ENCODE measurements around the gene TYW1B. TPM values are rescaled to one million over a fixed set of nuclear protein-coding genes. Genes with fewer than 3 reads are reported as not detected.
"Not testable (repeated sequence)": the region's sequence is repeated elsewhere in the genome, so short reads cannot be mapped to it uniquely, and the experiment has no call there.

Gene TYW1B
- total RNA-seq, 1 donor from 2014 or later: 2.0 TPM

GRCh38 chr7:72837291-72837690 is 9.3 kb upstream of the TYW1B start:
- H3K9ac ChIP-seq (ENCODE audit: low read length); H3K27ac ChIP-seq (ENCODE audit: low read depth, low read length); H2AFZ ChIP-seq (ENCODE audit: low read depth, low read length); H3K27ac Mint-ChIP-seq (ENCODE audit: unreplicated experiment); H3K9me3 ChIP-seq (ENCODE audit: insufficient read depth, low read depth, low read length); H3K27me3 ChIP-seq (ENCODE audit: insufficient read depth, low read length); DNase-seq (ENCODE audit: low read depth); FAIRE-seq; H3K4me3 ChIP-seq (ENCODE audit: insufficient read depth, low read depth, low read length); H3K4me3 Mint-ChIP-seq (ENCODE audit: unreplicated experiment); H3K4me2 ChIP-seq (ENCODE audit: low read length); H3K4me1 Mint-ChIP-seq (ENCODE audit: low read depth, unreplicated experiment); H3K79me2 ChIP-seq (ENCODE audit: insufficient read depth, low read length); H3K4me1 ChIP-seq (ENCODE audit: insufficient read depth, low read length); H3K27me3 Mint-ChIP-seq (ENCODE audit: low read depth, unreplicated experiment): not testable (repeated sequence)
- Histone ChIP-seq H4K20me1 (ENCODE audit: insufficient read depth, low read length) (peaks cover 11% of the 10 kb centered on the region), H3K36me3 (ENCODE audit: insufficient read depth, low read length) (peaks cover 13% of the 10 kb centered on the region)
- Mint-ChIP-seq H3K9me3 (ENCODE audit: unreplicated experiment) (peaks cover 11% of the 10 kb centered on the region), H3K36me3 (ENCODE audit: low read depth, unreplicated experiment) (peaks cover 22% of the 10 kb centered on the region)

GRCh38 chr7:72830567-72830966 is 2.6 kb upstream of the TYW1B start:
- DNase-seq (ENCODE audit: low read depth): peak; percentile 9
- Histone ChIP-seq H3K9ac (ENCODE audit: low read length) (peak overlapping the region; percentile 97), H3K27ac (ENCODE audit: low read depth, low read length) (peak overlapping the region; percentile 91), H3K79me2 (ENCODE audit: insufficient read depth, low read length) (peaks cover 26% of the 10 kb centered on the region), H4K20me1 (ENCODE audit: insufficient read depth, low read length) (peaks cover 15% of the 10 kb centered on the region), H3K4me2 (ENCODE audit: low read length) (peak overlapping the region; percentile 78), H3K4me3 (ENCODE audit: insufficient read depth, low read depth, low read length) (peak overlapping the region; percentile 76)
- H3K27me3 Mint-ChIP-seq (ENCODE audit: low read depth, unreplicated experiment); H2AFZ ChIP-seq (ENCODE audit: low read depth, low read length); H3K4me1 Mint-ChIP-seq (ENCODE audit: low read depth, unreplicated experiment); H3K9me3 ChIP-seq (ENCODE audit: insufficient read depth, low read depth, low read length); FAIRE-seq; H3K9me3 Mint-ChIP-seq (ENCODE audit: unreplicated experiment); H3K36me3 Mint-ChIP-seq (ENCODE audit: low read depth, unreplicated experiment); H3K36me3 ChIP-seq (ENCODE audit: insufficient read depth, low read length); H3K4me1 ChIP-seq (ENCODE audit: insufficient read depth, low read length); H3K27me3 ChIP-seq (ENCODE audit: insufficient read depth, low read length): not testable (repeated sequence)
- H3K27ac Mint-ChIP-seq (ENCODE audit: unreplicated experiment): peak overlapping the region; percentile 96
- peak overlapping the region; percentile 96 for H3K4me3 Mint-ChIP-seq (ENCODE audit: unreplicated experiment)

- Histone ChIP-seq H3K79me2 (ENCODE audit: insufficient read depth, low read length) (peaks cover 26% of the 10 kb centered on the region), H2AFZ (ENCODE audit: low read depth, low read length) (peak overlapping the region; percentile 57), H4K20me1 (ENCODE audit: insufficient read depth, low read length) (peaks cover 15% of the 10 kb centered on the region), H3K4me3 (ENCODE audit: insufficient read depth, low read depth, low read length) (peak overlapping the region; percentile 76), H3K9ac (ENCODE audit: low read length) (peak overlapping the region; percentile 97), H3K4me2 (ENCODE audit: low read length) (peak overlapping the region; percentile 78), H3K27ac (ENCODE audit: low read depth, low read length) (peak overlapping the region; percentile 91)
- H3K36me3 ChIP-seq (ENCODE audit: insufficient read depth, low read length); H3K4me1 Mint-ChIP-seq (ENCODE audit: low read depth, unreplicated experiment); H3K27me3 ChIP-seq (ENCODE audit: insufficient read depth, low read length); H3K27me3 Mint-ChIP-seq (ENCODE audit: low read depth, unreplicated experiment); H3K9me3 Mint-ChIP-seq (ENCODE audit: unreplicated experiment); H3K9me3 ChIP-seq (ENCODE audit: insufficient read depth, low read depth, low read length); H3K4me1 ChIP-seq (ENCODE audit: insufficient read depth, low read length); H3K36me3 Mint-ChIP-seq (ENCODE audit: low read depth, unreplicated experiment): not testable (repeated sequence)
- peak; percentile 42 for TF ChIP-seq CTCF (IDR thresholded peaks at IDR 0.05; ENCODE audit: insufficient read depth, low read depth, low read length)
- peak; percentile 77 for DNase-seq (ENCODE audit: low read depth)
- Mint-ChIP-seq H3K4me3 (ENCODE audit: unreplicated experiment) (peak overlapping the region; percentile 96), H3K27ac (ENCODE audit: unreplicated experiment) (peak overlapping the region; percentile 96)
- FAIRE-seq: peak; percentile 60
Measured at GRCh38 chr7:72829687-72830354, 1.8 kb upstream of the TYW1B start.

GRCh38 chr7:72829291-72829686 is 1.3 kb upstream of the TYW1B start:
- not testable (repeated sequence) for H3K9me3 ChIP-seq (ENCODE audit: insufficient read depth, low read depth, low read length); H3K4me1 Mint-ChIP-seq (ENCODE audit: low read depth, unreplicated experiment); H3K9me3 Mint-ChIP-seq (ENCODE audit: unreplicated experiment); H3K36me3 Mint-ChIP-seq (ENCODE audit: low read depth, unreplicated experiment); H3K27me3 Mint-ChIP-seq (ENCODE audit: low read depth, unreplicated experiment); FAIRE-seq; H3K36me3 ChIP-seq (ENCODE audit: insufficient read depth, low read length); H3K27me3 ChIP-seq (ENCODE audit: insufficient read depth, low read length); H3K4me1 ChIP-seq (ENCODE audit: insufficient read depth, low read length)
- Histone ChIP-seq H3K79me2 (ENCODE audit: insufficient read depth, low read length) (peaks cover 26% of the 10 kb centered on the region), H4K20me1 (ENCODE audit: insufficient read depth, low read length) (peaks cover 15% of the 10 kb centered on the region), H3K4me2 (ENCODE audit: low read length) (peak overlapping the region; percentile 78), H3K9ac (ENCODE audit: low read length) (peak overlapping the region; percentile 97), H3K27ac (ENCODE audit: low read depth, low read length) (peak overlapping the region; percentile 91), H2AFZ (ENCODE audit: low read depth, low read length) (peak overlapping the region; percentile 57), H3K4me3 (ENCODE audit: insufficient read depth, low read depth, low read length) (peak overlapping the region; percentile 76)
- Mint-ChIP-seq H3K4me3 (ENCODE audit: unreplicated experiment) (peak overlapping the region; percentile 96), H3K27ac (ENCODE audit: unreplicated experiment) (peak overlapping the region; percentile 96)
- DNase-seq (ENCODE audit: low read depth): peak; percentile 95

All from astrocyte (in vitro differentiated cells and primary cell).